Chondrocyte (in vitro differentiated cells): Measurements from ENCODE around the gene OR52K1. TPM values are rescaled to one million over a fixed set of nuclear protein-coding genes. Genes with fewer than 3 reads are reported as not detected.
"Not testable (repeated sequence)": the region's sequence is repeated elsewhere in the genome, so short reads cannot be mapped to it uniquely, and the experiment has no call there.

Experiments
- DNase-seq: peaks from one replicate; pipeline ENCODE4 v3.0.0; 2021; ENCODE audit warnings: mixed read lengths, low spot score
- H3K27ac Mint-ChIP-seq: one replicate; pipeline ENCODE4 v1.8.0; 2021; ENCODE audit warnings: mild to moderate bottlenecking, moderate library complexity, mixed read lengths; ENCODE audit not compliant: unreplicated experiment
- H3K27me3 Mint-ChIP-seq: 2 replicates; pipeline ENCODE4 v1.8.0; 2021; ENCODE audit warnings: low read depth, mixed read lengths
- H3K36me3 Mint-ChIP-seq: 2 replicates; pipeline ENCODE4 v1.8.0; 2021; ENCODE audit warnings: low read depth, mixed read lengths
- H3K4me1 Mint-ChIP-seq: 2 replicates; pipeline ENCODE4 v1.8.0; 2021; ENCODE audit warnings: low read depth, mild to moderate bottlenecking, mixed read lengths
- H3K4me3 Mint-ChIP-seq: one replicate; pipeline ENCODE4 v1.8.0; 2021; ENCODE audit warnings: mild to moderate bottlenecking, moderate library complexity, mixed read lengths; ENCODE audit not compliant: unreplicated experiment
- H3K9me3 Mint-ChIP-seq: 2 replicates; pipeline ENCODE4 v1.8.0; 2021; ENCODE audit warnings: low read depth, mixed read lengths
- total RNA-seq: library from RNA; stranded (reverse); gene quantifications from 3 replicates; pipeline ENCODE4 v1.2.1, GENCODE V29; 2021
- TF ChIP-seq, protein P1 (sequence below): fragments of 200-600 bp; sonication (generic); IDR thresholded peaks from 2 replicates; pipeline ENCODE4 v1.5.0; 2021; ENCODE audit warnings: antibody characterized with exemption, mild to moderate bottlenecking, moderate library complexity

The OR52K1 gene
- total RNA-seq, 1 donor from 2014 or later: not detected

DNA sequence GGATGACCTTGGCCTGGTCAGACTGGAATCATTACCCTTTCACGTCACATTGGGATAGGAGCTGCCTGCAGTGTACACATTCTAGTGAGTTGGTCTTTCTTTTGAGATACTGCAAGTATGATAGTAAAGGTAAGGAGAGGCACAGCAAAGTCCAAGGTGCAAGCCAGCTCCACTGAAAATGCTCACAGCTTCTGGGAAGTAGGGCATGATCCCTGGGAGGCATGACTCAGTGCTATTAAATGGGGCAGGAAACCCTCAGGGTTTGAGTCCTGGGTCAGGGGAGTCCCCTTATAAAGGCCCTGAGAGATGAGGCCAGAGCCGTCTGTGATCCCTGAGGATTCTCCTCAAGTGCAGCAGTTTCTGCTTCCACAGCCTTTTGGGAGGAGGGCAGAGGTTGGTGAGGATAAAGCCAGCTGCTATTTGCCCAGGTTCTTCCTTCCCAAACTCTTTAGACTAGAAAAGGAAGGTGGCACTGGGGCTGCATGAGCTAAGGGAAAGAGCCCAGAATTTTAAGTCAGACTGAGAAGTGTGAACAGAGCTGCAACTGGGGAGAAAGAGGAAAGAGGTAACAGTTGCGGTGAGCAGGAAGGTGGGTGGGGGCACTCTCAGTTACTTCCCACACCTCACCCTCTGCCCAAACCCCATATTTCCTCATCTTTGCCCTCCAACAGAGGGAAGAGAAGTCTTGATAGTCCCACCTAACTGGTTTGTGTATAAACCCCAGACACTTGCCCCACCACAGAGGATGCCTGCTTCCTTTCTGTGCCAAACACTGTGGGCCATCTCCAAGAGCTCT is 14.4 kb upstream of the OR52K1 start:
- TF ChIP-seq, protein P1, sequence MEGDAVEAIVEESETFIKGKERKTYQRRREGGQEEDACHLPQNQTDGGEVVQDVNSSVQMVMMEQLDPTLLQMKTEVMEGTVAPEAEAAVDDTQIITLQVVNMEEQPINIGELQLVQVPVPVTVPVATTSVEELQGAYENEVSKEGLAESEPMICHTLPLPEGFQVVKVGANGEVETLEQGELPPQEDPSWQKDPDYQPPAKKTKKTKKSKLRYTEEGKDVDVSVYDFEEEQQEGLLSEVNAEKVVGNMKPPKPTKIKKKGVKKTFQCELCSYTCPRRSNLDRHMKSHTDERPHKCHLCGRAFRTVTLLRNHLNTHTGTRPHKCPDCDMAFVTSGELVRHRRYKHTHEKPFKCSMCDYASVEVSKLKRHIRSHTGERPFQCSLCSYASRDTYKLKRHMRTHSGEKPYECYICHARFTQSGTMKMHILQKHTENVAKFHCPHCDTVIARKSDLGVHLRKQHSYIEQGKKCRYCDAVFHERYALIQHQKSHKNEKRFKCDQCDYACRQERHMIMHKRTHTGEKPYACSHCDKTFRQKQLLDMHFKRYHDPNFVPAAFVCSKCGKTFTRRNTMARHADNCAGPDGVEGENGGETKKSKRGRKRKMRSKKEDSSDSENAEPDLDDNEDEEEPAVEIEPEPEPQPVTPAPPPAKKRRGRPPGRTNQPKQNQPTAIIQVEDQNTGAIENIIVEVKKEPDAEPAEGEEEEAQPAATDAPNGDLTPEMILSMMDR: no peak
- Mint-ChIP-seq H3K9me3 (peaks cover 14% of the 10 kb centered on the region), H3K27me3 (peaks cover 33% of the 10 kb centered on the region), H3K4me3 (no peak overlapping the region), H3K27ac (no peak overlapping the region), H3K36me3 (no peaks in the 10 kb centered on the region), H3K4me1 (peaks cover 6% of the 10 kb centered on the region)
- no peak for DNase-seq

DNA sequence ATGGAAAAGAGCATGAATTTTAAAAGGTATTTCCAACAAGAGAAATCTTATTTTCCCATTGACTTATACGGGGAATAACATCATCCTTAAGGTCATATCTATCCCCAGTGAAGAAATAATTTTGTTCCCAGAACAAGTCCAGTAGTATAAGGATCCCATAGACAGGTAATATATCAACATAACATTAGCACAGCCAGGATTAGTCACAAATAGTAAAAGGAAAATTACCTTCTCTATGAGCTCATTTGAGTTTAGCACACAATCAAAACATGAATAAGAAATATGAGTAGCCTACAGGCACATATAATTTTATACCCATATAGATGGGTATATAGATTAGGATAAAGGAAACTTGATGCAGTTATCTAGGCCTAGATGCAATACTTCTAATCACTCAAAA is 2.8 kb upstream of the OR52K1 start:
- H3K9me3 Mint-ChIP-seq: no peaks in the 10 kb centered on the region
- TF ChIP-seq, protein P1: no peak
- no peak overlapping the region for H3K27ac Mint-ChIP-seq
- no peaks in the 10 kb centered on the region for H3K36me3 Mint-ChIP-seq
- no peak for DNase-seq
- no peak overlapping the region for H3K4me3 Mint-ChIP-seq
- H3K27me3 Mint-ChIP-seq: peaks cover 9% of the 10 kb centered on the region
- H3K4me1 Mint-ChIP-seq: peaks cover 7% of the 10 kb centered on the region

DNA sequence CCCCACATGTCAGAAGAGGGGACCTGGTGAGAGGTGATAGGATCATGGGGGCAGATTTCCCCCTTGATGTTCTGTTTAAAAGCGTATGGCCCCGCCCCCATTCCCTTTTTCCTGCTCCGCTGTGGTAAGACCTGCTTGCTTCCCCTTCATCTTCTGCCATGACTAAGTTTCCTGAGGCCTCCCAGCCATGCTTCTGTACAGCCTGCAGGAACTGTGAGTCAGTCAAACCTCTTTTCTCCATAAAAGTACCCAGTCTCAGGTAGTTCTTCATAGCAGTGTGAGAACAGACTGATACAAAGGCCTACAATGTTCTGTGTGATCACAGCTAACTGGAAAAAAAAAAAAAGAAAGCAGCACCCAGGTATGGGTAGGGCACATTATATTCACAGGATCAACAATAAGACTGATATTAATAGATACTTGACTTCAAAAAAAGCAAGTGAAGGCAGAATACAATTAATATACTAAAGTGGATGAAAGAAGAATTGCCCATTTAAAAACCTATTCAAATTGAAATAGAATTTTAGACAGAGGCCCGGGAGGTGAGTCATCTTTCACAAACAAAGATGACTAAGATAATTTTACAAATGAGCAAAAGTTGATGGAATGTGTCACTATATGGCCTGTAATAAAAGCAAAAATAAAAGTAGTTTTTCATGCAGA is 1.7 kb upstream of the OR52K1 start:
- DNase-seq: no peak
- Mint-ChIP-seq H3K36me3 (no peaks in the 10 kb centered on the region), H3K27ac (no peak overlapping the region), H3K4me1 (peaks cover 7% of the 10 kb centered on the region), H3K9me3 (no peaks in the 10 kb centered on the region), H3K27me3 (peaks cover 4% of the 10 kb centered on the region), H3K4me3 (no peak overlapping the region)
- TF ChIP-seq, protein P1: no peak

DNA sequence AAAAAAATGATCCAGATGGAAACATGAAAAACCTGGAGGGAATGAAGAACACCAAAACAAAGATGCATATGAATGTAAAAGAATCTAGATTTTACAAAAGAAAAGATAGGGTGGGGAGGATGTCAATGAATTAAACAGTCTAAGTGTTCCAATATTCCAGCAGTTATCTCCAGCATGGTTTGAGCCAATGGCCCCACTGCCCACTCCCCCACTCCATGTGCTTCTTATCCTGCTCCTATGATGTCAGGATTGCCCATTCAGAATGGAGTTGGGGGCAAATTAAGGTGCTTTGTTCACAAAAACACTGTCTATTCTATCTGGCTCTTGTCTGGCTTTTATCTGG is 1.2 kb upstream of the OR52K1 start:
- TF ChIP-seq, protein P1: no peak
- Mint-ChIP-seq H3K36me3 (no peaks in the 10 kb centered on the region), H3K27me3 (peaks cover 4% of the 10 kb centered on the region), H3K4me1 (peaks cover 7% of the 10 kb centered on the region), H3K9me3 (no peaks in the 10 kb centered on the region), H3K27ac (no peak overlapping the region), H3K4me3 (no peak overlapping the region)
- DNase-seq: no peak

DNA sequence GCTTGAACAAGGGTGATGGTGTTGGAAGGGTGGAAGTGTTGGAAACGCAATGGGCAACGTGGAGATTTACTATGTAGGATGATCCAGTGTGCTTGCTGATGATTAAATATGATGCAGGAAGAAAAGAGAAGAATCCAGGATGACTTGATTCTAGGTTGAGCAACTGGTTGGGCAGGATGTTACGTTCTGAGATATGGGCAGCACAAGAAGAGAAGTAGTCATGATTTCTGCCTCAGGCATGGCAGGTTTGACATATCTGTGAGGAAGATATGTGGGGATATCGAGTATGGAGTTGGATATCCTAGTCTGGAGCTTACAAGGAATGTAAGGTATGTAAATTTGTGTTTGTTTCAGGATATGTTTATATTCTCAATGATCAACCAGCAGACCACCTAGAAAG is 1.9 kb downstream of the OR52K1 start:
- TF ChIP-seq, protein P1: no peak
- DNase-seq: no peak
- Mint-ChIP-seq H3K4me3 (no peak overlapping the region), H3K9me3 (no peaks in the 10 kb centered on the region), H3K36me3 (no peaks in the 10 kb centered on the region), H3K27me3 (peaks cover 14% of the 10 kb centered on the region), H3K27ac (no peak overlapping the region), H3K4me1 (peaks cover 7% of the 10 kb centered on the region)

DNA sequence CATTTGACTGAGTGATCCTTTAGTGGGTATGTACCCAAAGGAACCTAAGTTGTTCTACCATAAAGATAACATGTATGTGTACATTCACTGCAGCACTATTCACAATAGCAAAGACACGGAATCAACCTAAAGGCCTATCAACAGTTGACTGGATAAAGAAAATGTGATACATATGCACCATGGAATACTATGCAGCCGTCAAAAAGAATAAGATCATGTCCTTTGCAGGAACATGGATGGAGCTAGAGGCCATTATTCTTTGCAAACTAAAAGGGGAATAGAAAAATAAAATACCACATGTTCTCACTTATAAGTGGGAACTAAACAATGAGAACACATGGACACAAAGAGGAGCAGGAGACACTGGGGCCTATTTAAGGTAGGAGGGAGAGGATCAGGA is 9.0 kb downstream of the OR52K1 start:
- not testable (repeated sequence) for DNase-seq, H3K27ac Mint-ChIP-seq, H3K36me3 Mint-ChIP-seq, H3K9me3 Mint-ChIP-seq, H3K4me3 Mint-ChIP-seq, H3K4me1 Mint-ChIP-seq
- peaks cover 41% of the 10 kb centered on the region for H3K27me3 Mint-ChIP-seq
